GM23248 (cell line): ENCODE data around the gene SLC6A9. TPM values are rescaled to one million over a fixed set of nuclear protein-coding genes. Genes with fewer than 3 reads are reported as not detected.
A peak's percentile ranks its signal among the peaks of the same experiment; 100 is the strongest.

Experiments used
- DNase-seq: peaks from one replicate; pipeline ENCODE4 v3.0.0-alpha.2; 2015
- H2AFZ ChIP-seq: fragments of 200-600 bp; sonication (generic); 2 replicates; pipeline ENCODE4 v1.6.1; 2016; ENCODE audit warnings: antibody characterized with exemption
- H3F3A ChIP-seq: fragments of 200-600 bp; sonication (generic); 2 replicates; pipeline ENCODE4 v1.6.1; 2016; ENCODE audit warnings: mild to moderate bottlenecking, antibody characterized with exemption, mixed run types; ENCODE audit not compliant: insufficient read depth
- H3K27ac ChIP-seq: fragments of 200-600 bp; sonication (generic); 2 replicates; pipeline ENCODE4 v1.5.1; 2016; ENCODE audit warnings: mild to moderate bottlenecking
- H3K27me3 ChIP-seq: fragments of 200-600 bp; sonication (generic); replicated peaks from 2 replicates; pipeline ENCODE4 v1.6.1; 2016; ENCODE audit warnings: mild to moderate bottlenecking; ENCODE audit not compliant: insufficient read depth
- H3K36me3 ChIP-seq: fragments of 200-600 bp; sonication (generic); 2 replicates; pipeline ENCODE4 v1.6.1; 2016; ENCODE audit warnings: low read depth, mild to moderate bottlenecking
- H3K4me1 ChIP-seq: fragments of 200-600 bp; sonication (generic); 2 replicates; pipeline ENCODE4 v1.6.1; 2016; ENCODE audit warnings: mild to moderate bottlenecking; ENCODE audit not compliant: insufficient read depth
- H3K4me2 ChIP-seq: fragments of 200-600 bp; sonication (generic); one replicate; pipeline ENCODE4 v1.6.1; 2016; ENCODE audit warnings: mild to moderate bottlenecking; ENCODE audit not compliant: unreplicated experiment
- H3K4me3 ChIP-seq: fragments of 200-600 bp; sonication (generic); 2 replicates; pipeline ENCODE4 v1.5.1; 2016; ENCODE audit warnings: mild to moderate bottlenecking
- H3K79me2 ChIP-seq: fragments of 200-600 bp; sonication (generic); 2 replicates; pipeline ENCODE4 v1.6.1; 2016; ENCODE audit warnings: mild to moderate bottlenecking; ENCODE audit not compliant: insufficient read depth
- H3K9ac ChIP-seq: fragments of 200-600 bp; sonication (generic); 2 replicates; pipeline ENCODE4 v1.6.1; 2016; ENCODE audit warnings: mild to moderate bottlenecking
- H3K9me2 ChIP-seq: fragments of 200-600 bp; sonication (generic); 2 replicates; pipeline ENCODE4 v1.6.1; 2016; ENCODE audit warnings: mixed run types, mild to moderate bottlenecking, moderate library complexity; ENCODE audit not compliant: insufficient read depth
- H3K9me3 ChIP-seq: fragments of 200-600 bp; sonication (generic); one replicate; pipeline ENCODE4 v1.6.1; 2017; ENCODE audit warnings: low read depth
- H4K20me1 ChIP-seq: fragments of 200-600 bp; sonication (generic); 2 replicates; pipeline ENCODE4 v1.6.0; 2016; ENCODE audit not compliant: insufficient read depth
- EZH2 ChIP-seq: fragments of 200-600 bp; sonication (generic); IDR thresholded peaks from 2 replicates; pipeline ENCODE4 v1.6.1; 2018; ENCODE audit warnings: antibody characterized with exemption, mild to moderate bottlenecking; ENCODE audit not compliant: insufficient read depth, poor library complexity, severe bottlenecking
- EZH2phosphoT487 ChIP-seq: fragments of 200-600 bp; sonication (generic); IDR thresholded peaks from 2 replicates; pipeline ENCODE4 v1.6.1; 2018; ENCODE audit warnings: antibody characterized with exemption, moderate library complexity, mild to moderate bottlenecking, low read depth; ENCODE audit not compliant: insufficient read depth
- WGBS, 2 experiments: methylation state at CpG; one replicate each; pipeline ENCODE4 v1.1.6; 2015 to 2017; ENCODE audit warnings: low lambda C conversion rate in 2 of 2, low coverage in 1 of 2; ENCODE audit errors: missing lambda C conversion rate in 2 of 2; 5-methylcytosine and 5-hydroxymethylcytosine counted together
- in situ Hi-C: fragments of 300-500 bp; cut with MboI; formaldehyde crosslinking; loops from 2 replicates; pipeline ENCODE4 v1.15.0; 2020
- polyA plus RNA-seq: library from polyadenylated mRNA; unstranded; fragments of >200 nt; fragmentation: Nextera tagmentation; extraction: Ambion mirVana; gene quantifications from 2 replicates; pipeline ENCODE4 v1.2.1, GENCODE V29; 2016
- total RNA-seq: library from RNA; depleted of rRNA; stranded (reverse); fragments of >200 nt; shearing (Covaris generic); gene quantifications from 2 replicates; pipeline ENCODE4 v1.2.3, GENCODE V29; 2014

SLC6A9 gene
- total and polyA plus RNA-seq, 2 experiments from 2014 or later: 22.2 to 34.6 TPM

DNA sequence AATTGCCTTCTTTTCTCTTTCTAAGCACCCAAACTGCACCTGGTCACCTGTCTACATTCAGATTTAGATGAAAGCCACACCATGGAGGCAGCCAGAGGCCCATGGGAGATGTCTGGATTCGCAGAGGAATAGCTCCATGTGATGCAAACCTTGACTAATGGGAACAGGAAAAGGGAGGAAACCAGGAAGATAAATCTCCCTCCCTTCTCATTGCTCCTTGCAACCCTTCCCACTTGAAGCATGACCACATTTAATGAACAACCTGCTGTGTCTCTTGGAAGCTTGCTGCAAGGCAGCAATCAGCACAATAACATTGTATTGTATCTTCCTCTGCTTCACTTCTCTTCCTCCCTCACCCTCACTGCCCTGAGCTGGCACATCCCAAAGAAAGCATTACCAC, 44.8 kb upstream of the SLC6A9 start:
- peaks cover 14% of the 10 kb centered on the region for H3K4me1 ChIP-seq
- no peak overlapping the region for H3K9ac ChIP-seq
- peak; percentile 25 for DNase-seq
- no peaks in the 10 kb centered on the region for H3K9me3 ChIP-seq
- H3K4me3 ChIP-seq: no peak overlapping the region
- H3K9me2 ChIP-seq: no peaks in the 10 kb centered on the region
- no peaks in the 10 kb centered on the region for H3K79me2 ChIP-seq
- TF ChIP-seq EZH2phosphoT487 (no peak), EZH2 (no peak)
- no peaks in the 10 kb centered on the region for H4K20me1 ChIP-seq
- no peaks in the 10 kb centered on the region for H3K27me3 ChIP-seq
- 27 to 39% methylated on average over 1 of the region's 1 CpG for WGBS, 2 experiments
- in situ Hi-C loops: no loop called here
- peak overlapping the region; percentile 20; the same call in 1 of the 2 replicates for H2AFZ ChIP-seq
- no peak overlapping the region for H3K27ac ChIP-seq
- H3K36me3 ChIP-seq: no peaks in the 10 kb centered on the region
- peaks cover 26% of the 10 kb centered on the region; the same call in 1 of the 2 replicates for H3F3A ChIP-seq
- H3K4me2 ChIP-seq: no peak overlapping the region

DNA sequence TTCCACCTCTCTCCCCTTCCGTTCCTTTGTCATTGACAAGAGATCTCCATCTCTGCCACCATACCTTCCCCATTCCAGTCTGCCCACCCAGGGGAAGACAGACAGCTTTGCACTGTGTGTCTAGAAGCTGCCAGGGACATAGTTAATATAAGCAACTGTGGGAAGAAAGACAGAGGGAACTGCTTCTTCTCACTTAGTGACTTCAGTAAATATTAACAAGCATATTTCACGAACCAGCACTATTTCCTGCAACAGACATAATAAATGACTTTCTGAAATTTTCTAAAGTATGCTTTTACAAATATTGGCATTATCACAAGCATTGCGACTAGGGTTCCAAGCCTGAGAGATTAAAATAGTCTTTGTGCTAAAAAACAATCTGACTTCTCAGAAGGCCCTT, 43.2 kb upstream of the SLC6A9 start:
- Histone ChIP-seq H3K9ac (no peak overlapping the region), H4K20me1 (no peaks in the 10 kb centered on the region), H3K27ac (no peak overlapping the region), H3K9me2 (no peaks in the 10 kb centered on the region), H3K4me2 (no peak overlapping the region), H3K4me1 (peaks cover 14% of the 10 kb centered on the region), H3F3A (peaks cover 26% of the 10 kb centered on the region; the same call in 1 of the 2 replicates), H3K79me2 (no peaks in the 10 kb centered on the region), H3K9me3 (no peaks in the 10 kb centered on the region), H3K27me3 (no peaks in the 10 kb centered on the region), H3K36me3 (no peaks in the 10 kb centered on the region), H2AFZ (no peak overlapping the region), H3K4me3 (no peak overlapping the region)
- no peak for DNase-seq
- TF ChIP-seq EZH2: no peak
- TF ChIP-seq EZH2phosphoT487: no peak
- in situ Hi-C loops: no loop called here
- 61 to 70% methylated on average over 3 of the region's 3 CpGs for WGBS, 2 experiments

DNA sequence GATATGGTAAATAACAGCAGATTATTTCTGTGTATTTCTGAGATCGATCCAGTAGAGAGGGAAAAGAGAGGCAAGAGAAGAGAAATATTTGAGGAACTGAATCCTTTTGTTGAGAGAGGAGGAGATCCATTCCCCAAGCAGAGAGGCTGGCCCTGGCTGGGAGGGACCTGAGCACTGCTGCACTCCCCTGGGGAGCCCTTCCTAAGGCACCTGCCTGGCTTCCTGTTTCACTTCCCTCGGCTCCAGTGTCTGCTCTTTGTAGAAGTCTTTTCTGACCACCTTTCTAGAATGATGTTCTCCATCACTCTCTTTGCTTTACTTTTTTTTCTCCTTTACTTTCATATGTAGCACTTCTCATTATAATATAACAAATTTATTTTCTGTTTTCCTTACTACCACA, 42.3 kb upstream of the SLC6A9 start:
- Histone ChIP-seq H3K27ac (no peak overlapping the region), H3K36me3 (no peaks in the 10 kb centered on the region), H3K9me3 (no peaks in the 10 kb centered on the region), H2AFZ (no peak overlapping the region), H3K4me3 (no peak overlapping the region), H3K9me2 (no peaks in the 10 kb centered on the region), H3K4me1 (peaks cover 14% of the 10 kb centered on the region), H4K20me1 (no peaks in the 10 kb centered on the region), H3K9ac (no peak overlapping the region), H3K79me2 (no peaks in the 10 kb centered on the region), H3K4me2 (no peak overlapping the region), H3K27me3 (no peaks in the 10 kb centered on the region), H3F3A (peaks cover 26% of the 10 kb centered on the region; the same call in 1 of the 2 replicates)
- TF ChIP-seq EZH2 (no peak), EZH2phosphoT487 (no peak)
- in situ Hi-C loops: no loop called here
- 54 to 58% methylated on average over 2 of the region's 2 CpGs for WGBS, 2 experiments
- DNase-seq: no peak

DNA sequence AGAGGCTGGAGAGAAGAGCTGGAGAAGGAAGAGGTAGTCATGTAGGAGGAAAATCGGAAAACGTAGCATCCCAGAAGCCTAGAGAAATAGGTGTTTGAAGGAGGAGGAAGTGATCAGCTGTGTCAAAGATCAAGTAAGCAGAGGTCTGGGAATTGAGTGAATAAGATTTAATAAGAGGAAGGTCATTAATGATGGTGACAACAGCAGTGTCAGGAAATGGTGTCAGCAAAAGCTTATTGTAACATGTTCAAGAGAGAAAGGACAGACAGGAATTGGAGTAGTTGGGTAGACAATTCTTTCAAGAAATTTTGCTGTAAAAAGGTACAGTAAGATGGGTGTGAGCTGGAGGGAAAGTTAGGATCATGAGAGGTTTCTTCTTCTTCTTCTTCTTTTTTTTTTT, 41.6 kb upstream of the SLC6A9 start:
- Histone ChIP-seq H3K9ac (no peak overlapping the region), H3F3A (peaks cover 24% of the 10 kb centered on the region; the same call in 1 of the 2 replicates), H3K4me3 (no peak overlapping the region), H3K9me3 (no peaks in the 10 kb centered on the region), H3K4me2 (no peak overlapping the region), H3K79me2 (no peaks in the 10 kb centered on the region), H3K36me3 (no peaks in the 10 kb centered on the region), H2AFZ (no peak overlapping the region), H3K27me3 (no peaks in the 10 kb centered on the region), H3K4me1 (peaks cover 14% of the 10 kb centered on the region), H4K20me1 (no peaks in the 10 kb centered on the region), H3K27ac (no peak overlapping the region), H3K9me2 (no peaks in the 10 kb centered on the region)
- no peak for DNase-seq
- in situ Hi-C loops: no loop called here
- 75 to 81% methylated on average over 2 of the region's 2 CpGs for WGBS, 2 experiments
- no peak for TF ChIP-seq EZH2
- TF ChIP-seq EZH2phosphoT487: no peak

DNA sequence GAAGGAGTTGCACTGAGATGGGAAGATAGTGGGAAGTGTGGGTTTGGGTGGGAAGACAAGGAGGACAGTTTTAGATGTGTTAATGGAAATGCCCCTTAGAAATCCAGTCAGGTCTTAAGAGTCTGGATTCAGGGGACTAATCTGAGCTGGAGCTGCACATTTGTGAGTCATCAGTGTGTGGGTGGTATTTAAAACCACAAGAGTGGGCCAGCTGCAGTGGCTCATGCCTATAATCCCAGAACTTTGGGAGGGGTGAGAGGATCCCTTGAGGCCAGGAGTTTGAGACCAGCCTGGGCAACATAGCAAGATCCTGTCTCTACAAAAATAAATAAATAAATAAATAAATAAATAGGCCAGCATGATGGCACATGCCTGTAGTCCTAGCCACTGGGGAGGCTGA, 40.9 kb upstream of the SLC6A9 start:
- no peak overlapping the region for H3K4me2 ChIP-seq
- H3K27ac ChIP-seq: peak overlapping the region; percentile 54; the same call in 1 of the 2 replicates
- peak; percentile 96 for DNase-seq
- TF ChIP-seq EZH2phosphoT487 (no peak), EZH2 (no peak)
- no peak overlapping the region for H3K9ac ChIP-seq
- no peaks in the 10 kb centered on the region for H4K20me1 ChIP-seq
- in situ Hi-C loops: no loop called here
- H3K27me3 ChIP-seq: no peaks in the 10 kb centered on the region
- H3F3A ChIP-seq: peaks cover 18% of the 10 kb centered on the region; the same call in 1 of the 2 replicates
- no peaks in the 10 kb centered on the region for H3K79me2 ChIP-seq
- H2AFZ ChIP-seq: no peak overlapping the region
- H3K36me3 ChIP-seq: no peaks in the 10 kb centered on the region
- H3K4me1 ChIP-seq: peaks cover 14% of the 10 kb centered on the region
- H3K9me3 ChIP-seq: no peaks in the 10 kb centered on the region
- H3K4me3 ChIP-seq: no peak overlapping the region
- no peaks in the 10 kb centered on the region for H3K9me2 ChIP-seq
